ENCODE measurements around the gene MAPKAPK2. TPM values are rescaled to one million over a fixed set of nuclear protein-coding genes. Genes with fewer than 3 reads are reported as not detected.

The MAPKAPK2 gene
- total RNA-seq, 1 experiment from 2014 or later = 96.2 TPM

GRCh38 chr1:206739411-206740076, 54.8 kb downstream of the MAPKAPK2 start:
- Mint-ChIP-seq H3K9me3 (ENCODE audit: low read depth, unreplicated experiment) (no peaks in the 10 kb centered on the region), H3K4me1 (ENCODE audit: low read depth, unreplicated experiment) (peaks cover 14% of the 10 kb centered on the region), H3K4me3 (ENCODE audit: low read depth, unreplicated experiment) (no peak overlapping the region), H3K27me3 (ENCODE audit: unreplicated experiment) (no peaks in the 10 kb centered on the region), H3K27ac (ENCODE audit: unreplicated experiment) (no peak overlapping the region), H3K36me3 (ENCODE audit: insufficient read depth, unreplicated experiment) (peaks cover 14% of the 10 kb centered on the region)
- no peak for DNase-seq
- no peak for TF ChIP-seq CTCF (IDR thresholded peaks at IDR 0.05; ENCODE audit: unreplicated experiment)
- intact Hi-C loops (cut with micrococcal nuclease; ENCODE audit: unreplicated experiment) = loop anchor here (1.0 to 10.0 kb wide), 3 partner anchors 68 to 335 kb away; no protein-coding TSS in a partner anchor
- CTCF ChIA-PET = interaction anchor here (0.6 to 1.1 kb wide), 3 partner anchors 21 to 173 kb away, joined by 3 to 6 read pairs (median 4); no protein-coding TSS in a partner anchor
- no TSS peak for BruUV-seq (replicated peaks)

- peaks cover 14% of the 10 kb centered on the region for H3K36me3 Mint-ChIP-seq (ENCODE audit: insufficient read depth, unreplicated experiment)
- no peaks in the 10 kb centered on the region for H3K9me3 Mint-ChIP-seq (ENCODE audit: low read depth, unreplicated experiment)
- no peak for TF ChIP-seq CTCF (IDR thresholded peaks at IDR 0.05; ENCODE audit: unreplicated experiment)
- H3K4me3 Mint-ChIP-seq (ENCODE audit: low read depth, unreplicated experiment) = no peak overlapping the region
- CTCF ChIA-PET = no interaction called here
- BruUV-seq (replicated peaks) = no TSS peak
- peaks cover 14% of the 10 kb centered on the region for H3K4me1 Mint-ChIP-seq (ENCODE audit: low read depth, unreplicated experiment)
- no peak overlapping the region for H3K27ac Mint-ChIP-seq (ENCODE audit: unreplicated experiment)
- DNase-seq = no peak
- intact Hi-C loops (cut with micrococcal nuclease; ENCODE audit: unreplicated experiment) = no loop called here
- H3K27me3 Mint-ChIP-seq (ENCODE audit: unreplicated experiment) = no peaks in the 10 kb centered on the region
Observed at GRCh38 chr1:206741142-206741701, 56.5 kb downstream of the MAPKAPK2 start.

GRCh38 chr1:206742719-206743383, 58.1 kb downstream of the MAPKAPK2 start:
- peaks cover 4% of the 10 kb centered on the region for H3K27me3 Mint-ChIP-seq (ENCODE audit: unreplicated experiment)
- TF ChIP-seq CTCF (IDR thresholded peaks at IDR 0.05; ENCODE audit: unreplicated experiment) = no peak
- intact Hi-C loops (cut with micrococcal nuclease; ENCODE audit: unreplicated experiment) = no loop called here
- no peak for DNase-seq
- peaks cover 12% of the 10 kb centered on the region for H3K36me3 Mint-ChIP-seq (ENCODE audit: insufficient read depth, unreplicated experiment)
- H3K4me3 Mint-ChIP-seq (ENCODE audit: low read depth, unreplicated experiment) = no peak overlapping the region
- peaks cover 14% of the 10 kb centered on the region for H3K4me1 Mint-ChIP-seq (ENCODE audit: low read depth, unreplicated experiment)
- H3K9me3 Mint-ChIP-seq (ENCODE audit: low read depth, unreplicated experiment) = no peaks in the 10 kb centered on the region
- no TSS peak for BruUV-seq (replicated peaks)
- H3K27ac Mint-ChIP-seq (ENCODE audit: unreplicated experiment) = no peak overlapping the region
- CTCF ChIA-PET = no interaction called here

- TF ChIP-seq CTCF (IDR thresholded peaks at IDR 0.05; ENCODE audit: unreplicated experiment) = no peak
- BruUV-seq (replicated peaks) = no TSS peak
- no peaks in the 10 kb centered on the region for H3K36me3 Mint-ChIP-seq (ENCODE audit: insufficient read depth, unreplicated experiment)
- H3K9me3 Mint-ChIP-seq (ENCODE audit: low read depth, unreplicated experiment) = no peaks in the 10 kb centered on the region
- peaks cover under 1% of the 10 kb centered on the region for H3K4me1 Mint-ChIP-seq (ENCODE audit: low read depth, unreplicated experiment)
- intact Hi-C loops (cut with micrococcal nuclease; ENCODE audit: unreplicated experiment) = no loop called here
- DNase-seq = no peak
- peaks cover 22% of the 10 kb centered on the region for H3K27me3 Mint-ChIP-seq (ENCODE audit: unreplicated experiment)
- CTCF ChIA-PET = no interaction called here
- no peak overlapping the region for H3K4me3 Mint-ChIP-seq (ENCODE audit: low read depth, unreplicated experiment)
- H3K27ac Mint-ChIP-seq (ENCODE audit: unreplicated experiment) = no peak overlapping the region
Observed at GRCh38 chr1:206744683-206745082, 60.0 kb downstream of the MAPKAPK2 start.

All from Calu3 (cell line).